GM23338 (cell line): ENCODE results near the gene LGALS1. TPM values are rescaled to one million over a fixed set of nuclear protein-coding genes. Genes with fewer than 3 reads are reported as not detected.
A peak's percentile ranks its signal among the peaks of the same experiment; 100 is the strongest.

Experiments
- ATAC-seq: fragments of 200-7000 bp; cut with Tn5 transposase; 3 replicates; pipeline ENCODE4 v1.9.1; 2020
- DNase-seq: peaks from one replicate; pipeline ENCODE4 v3.0.0-alpha.2; 2015; ENCODE audit warnings: low spot score
- H2AFZ ChIP-seq: fragments of 200-600 bp; sonication (generic); 2 replicates; pipeline ENCODE4 v1.8.0; 2016; ENCODE audit warnings: antibody characterized with exemption, mild to moderate bottlenecking, moderate library complexity
- H3F3A ChIP-seq: fragments of 200-600 bp; sonication (generic); replicated peaks from 2 replicates; pipeline ENCODE4 v1.8.0; 2017; ENCODE audit warnings: antibody characterized with exemption, mixed run types, low read depth
- H3K27ac ChIP-seq: fragments of 200-600 bp; sonication (generic); 2 replicates; pipeline ENCODE4 v1.6.1; 2016; ENCODE audit warnings: low read depth
- H3K27me3 ChIP-seq: fragments of 200-600 bp; sonication (generic); 2 replicates; pipeline ENCODE4 v1.8.0; 2016; ENCODE audit warnings: mild to moderate bottlenecking, mixed run types, moderate library complexity; ENCODE audit not compliant: insufficient read depth
- H3K36me3 ChIP-seq: fragments of 200-600 bp; sonication (generic); 2 replicates; pipeline ENCODE4 v1.8.0; 2016; ENCODE audit warnings: mild to moderate bottlenecking; ENCODE audit not compliant: insufficient read depth
- H3K4me1 ChIP-seq: fragments of 200-600 bp; sonication (generic); 2 replicates; pipeline ENCODE4 v1.8.0; 2016; ENCODE audit warnings: mild to moderate bottlenecking, moderate library complexity; ENCODE audit not compliant: insufficient read depth
- H3K4me2 ChIP-seq: fragments of 200-600 bp; sonication (generic); 2 replicates; pipeline ENCODE4 v1.7.1; 2017; ENCODE audit warnings: mixed run types
- H3K4me3 ChIP-seq: fragments of 200-600 bp; sonication (generic); 2 replicates; pipeline ENCODE4 v1.6.1; 2016; ENCODE audit warnings: mixed run types
- H3K79me2 ChIP-seq: fragments of 200-600 bp; sonication (generic); replicated peaks from 2 replicates; pipeline ENCODE4 v1.8.0; 2017; ENCODE audit warnings: mild to moderate bottlenecking; ENCODE audit not compliant: insufficient read depth
- H3K9me2 ChIP-seq: fragments of 200-600 bp; sonication (generic); 2 replicates; pipeline ENCODE4 v1.8.0; 2017; ENCODE audit not compliant: insufficient read depth
- H4K20me1 ChIP-seq: fragments of 200-600 bp; sonication (generic); replicated peaks from 2 replicates; pipeline ENCODE4 v1.8.0; 2017; ENCODE audit warnings: mild to moderate bottlenecking; ENCODE audit not compliant: insufficient read depth
- H3K27ac Mint-ChIP-seq: 2 replicates; pipeline ENCODE4 v1.8.0; 2020; ENCODE audit warnings: inconsistent platforms, mild to moderate bottlenecking, moderate library complexity, mixed read lengths
- H3K27me3 Mint-ChIP-seq: 3 replicates; pipeline ENCODE4 v1.8.0; 2022; ENCODE audit warnings: low read depth, mild to moderate bottlenecking, moderate library complexity, mixed read lengths, inconsistent platforms; ENCODE audit not compliant: insufficient read depth, poor library complexity
- H3K36me3 Mint-ChIP-seq: 3 replicates; pipeline ENCODE4 v1.8.0; 2021; ENCODE audit warnings: low read depth, mild to moderate bottlenecking, inconsistent platforms, moderate library complexity, mixed read lengths
- H3K4me1 Mint-ChIP-seq: 3 replicates; pipeline ENCODE4 v1.8.0; 2020; ENCODE audit warnings: mild to moderate bottlenecking, inconsistent platforms, mixed read lengths
- H3K4me3 Mint-ChIP-seq: 3 replicates; pipeline ENCODE4 v1.8.0; 2021; ENCODE audit warnings: moderate library complexity, mild to moderate bottlenecking, inconsistent platforms, mixed read lengths
- H3K9me3 Mint-ChIP-seq: 3 replicates; pipeline ENCODE4 v1.8.0; 2020; ENCODE audit warnings: moderate library complexity, mild to moderate bottlenecking, inconsistent platforms, mixed read lengths
- CTCF ChIP-seq, 2 experiments: fragments of 200-600 bp in 1 of 2; sonication (generic) in 1 of 2; conservative IDR thresholded peaks; 2 replicates each; pipeline versions ENCODE4 v1.5.1 to v1.6.1; 2016 to 2017; ENCODE audit warnings: antibody characterized with exemption in 2 of 2, low read depth in 2 of 2, mild to moderate bottlenecking in 2 of 2, moderate library complexity in 1 of 2
- EZH2 ChIP-seq: fragments of 200-600 bp; sonication (generic); IDR thresholded peaks from one replicate; pipeline ENCODE4 v1.8.0; 2017; ENCODE audit warnings: antibody characterized with exemption, mild to moderate bottlenecking, low read depth; ENCODE audit not compliant: unreplicated experiment
- EZH2phosphoT487 ChIP-seq: fragments of 200-600 bp; sonication (generic); IDR thresholded peaks from one replicate; pipeline ENCODE4 v1.8.1; 2018; ENCODE audit warnings: antibody characterized with exemption; ENCODE audit not compliant: unreplicated experiment
- POLR2AphosphoS5 ChIP-seq: IDR thresholded peaks from 2 replicates; pipeline ENCODE4 v1.6.1; 2016; ENCODE audit warnings: antibody characterized with exemption, low read depth
- STAT1 ChIP-seq: IDR thresholded peaks from one replicate; pipeline ENCODE4 v1.6.1; 2016; ENCODE audit warnings: antibody characterized with exemption; ENCODE audit not compliant: unreplicated experiment
- ZNF114 ChIP-seq: fragments of 250-450 bp; sonication (Bioruptor Pico); IDR thresholded peaks from 2 replicates; pipeline ENCODE4 v1.5.0; 2020; ENCODE audit warnings: mild to moderate bottlenecking, moderate library complexity
- ZNF462 ChIP-seq: fragments of 250-450 bp; sonication (Bioruptor Pico); IDR thresholded peaks from 2 replicates; pipeline ENCODE4 v1.5.0; 2020; ENCODE audit warnings: mild to moderate bottlenecking, moderate library complexity
- polyA plus RNA-seq: library from polyadenylated mRNA; unstranded; fragments of >200 nt; fragmentation: Nextera tagmentation; extraction: Ambion mirVana; gene quantifications from 2 replicates; pipeline ENCODE4 v1.2.1, GENCODE V29; 2016
- total RNA-seq: library from RNA; depleted of rRNA; stranded (reverse); fragments of >200 nt; shearing (Covaris generic); gene quantifications from 2 replicates; pipeline ENCODE4 v1.2.3, GENCODE V29; 2014
- TF ChIP-seq, protein P1 (sequence below): IDR thresholded peaks from one replicate; pipeline ENCODE4 v1.6.1; 2018; ENCODE audit warnings: antibody characterized with exemption; ENCODE audit not compliant: unreplicated experiment

The LGALS1 gene
- total and polyA plus RNA-seq, 2 experiments from 2014 or later = 31.2 to 62.5 TPM

DNA sequence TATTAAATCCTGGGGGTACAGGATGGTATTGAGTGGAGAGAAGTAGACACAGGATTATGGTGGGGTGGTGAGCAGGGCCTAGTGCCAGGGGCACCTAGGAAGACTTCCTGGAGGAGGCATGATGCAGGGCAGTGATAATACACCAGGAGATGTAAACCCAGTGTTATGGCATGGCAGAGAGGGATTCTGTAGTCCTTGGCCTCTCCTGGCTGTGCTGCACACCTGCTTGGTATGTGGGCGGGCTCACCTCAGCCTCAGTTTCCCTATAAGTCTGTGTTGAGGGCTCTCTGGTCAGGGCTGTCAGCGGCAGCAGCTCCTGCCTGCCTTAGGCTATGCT lies 14.8 kb upstream of the LGALS1 start (continued):
- TF ChIP-seq, protein P1, sequence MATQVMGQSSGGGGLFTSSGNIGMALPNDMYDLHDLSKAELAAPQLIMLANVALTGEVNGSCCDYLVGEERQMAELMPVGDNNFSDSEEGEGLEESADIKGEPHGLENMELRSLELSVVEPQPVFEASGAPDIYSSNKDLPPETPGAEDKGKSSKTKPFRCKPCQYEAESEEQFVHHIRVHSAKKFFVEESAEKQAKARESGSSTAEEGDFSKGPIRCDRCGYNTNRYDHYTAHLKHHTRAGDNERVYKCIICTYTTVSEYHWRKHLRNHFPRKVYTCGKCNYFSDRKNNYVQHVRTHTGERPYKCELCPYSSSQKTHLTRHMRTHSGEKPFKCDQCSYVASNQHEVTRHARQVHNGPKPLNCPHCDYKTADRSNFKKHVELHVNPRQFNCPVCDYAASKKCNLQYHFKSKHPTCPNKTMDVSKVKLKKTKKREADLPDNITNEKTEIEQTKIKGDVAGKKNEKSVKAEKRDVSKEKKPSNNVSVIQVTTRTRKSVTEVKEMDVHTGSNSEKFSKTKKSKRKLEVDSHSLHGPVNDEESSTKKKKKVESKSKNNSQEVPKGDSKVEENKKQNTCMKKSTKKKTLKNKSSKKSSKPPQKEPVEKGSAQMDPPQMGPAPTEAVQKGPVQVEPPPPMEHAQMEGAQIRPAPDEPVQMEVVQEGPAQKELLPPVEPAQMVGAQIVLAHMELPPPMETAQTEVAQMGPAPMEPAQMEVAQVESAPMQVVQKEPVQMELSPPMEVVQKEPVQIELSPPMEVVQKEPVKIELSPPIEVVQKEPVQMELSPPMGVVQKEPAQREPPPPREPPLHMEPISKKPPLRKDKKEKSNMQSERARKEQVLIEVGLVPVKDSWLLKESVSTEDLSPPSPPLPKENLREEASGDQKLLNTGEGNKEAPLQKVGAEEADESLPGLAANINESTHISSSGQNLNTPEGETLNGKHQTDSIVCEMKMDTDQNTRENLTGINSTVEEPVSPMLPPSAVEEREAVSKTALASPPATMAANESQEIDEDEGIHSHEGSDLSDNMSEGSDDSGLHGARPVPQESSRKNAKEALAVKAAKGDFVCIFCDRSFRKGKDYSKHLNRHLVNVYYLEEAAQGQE = no peak
- no peak for TF ChIP-seq POLR2AphosphoS5
- TF ChIP-seq STAT1 = no peak

DNA sequence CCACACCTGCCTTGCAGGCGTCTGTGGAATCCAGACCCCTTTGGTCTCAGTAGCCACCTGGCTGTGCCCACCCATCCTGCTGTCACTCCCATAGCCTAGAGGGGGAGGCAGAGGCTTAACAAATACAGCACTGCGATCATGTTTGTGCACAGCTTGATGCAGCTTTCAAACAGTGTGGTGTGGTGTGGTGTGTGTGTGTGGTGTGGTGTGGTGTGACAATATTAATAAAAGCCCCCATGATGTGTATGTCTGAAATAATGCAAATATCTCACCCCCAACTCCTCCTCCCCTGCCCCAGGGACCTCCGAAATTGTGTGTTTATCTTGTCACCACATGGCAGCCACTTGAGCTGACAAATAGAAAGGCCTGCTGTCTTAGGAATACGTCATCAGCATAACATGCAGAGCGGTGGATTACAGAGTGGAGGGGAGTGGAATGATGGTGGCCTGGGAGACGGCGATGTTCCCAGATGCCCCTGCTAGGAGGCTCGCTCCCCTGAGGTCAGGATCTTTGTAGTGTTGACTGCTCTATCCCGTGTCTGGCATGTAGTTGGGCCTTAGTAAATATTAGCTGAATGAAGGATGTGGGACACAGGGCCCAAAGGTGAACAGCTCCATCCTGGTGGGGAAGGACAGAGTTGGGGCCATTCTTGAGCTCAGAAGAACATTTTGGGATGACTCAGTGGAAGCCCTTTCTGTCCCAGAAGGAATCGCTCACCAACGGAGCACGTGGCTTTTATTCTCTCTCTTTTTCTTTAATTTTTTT lies 14.1 kb upstream of the LGALS1 start:
- Histone ChIP-seq H3K4me3 (no peak overlapping the region), H4K20me1 (peaks cover 30% of the 10 kb centered on the region), H3K9me2 (no peaks in the 10 kb centered on the region), H3K4me1 (peaks cover 5% of the 10 kb centered on the region; the same call in 1 of the 2 replicates), H3K36me3 (no peaks in the 10 kb centered on the region), H3K4me2 (no peak overlapping the region), H3F3A (peaks cover 15% of the 10 kb centered on the region; the same call in 1 of the 2 replicates), H3K27me3 (no peaks in the 10 kb centered on the region), H2AFZ (no peak overlapping the region), H3K79me2 (peaks cover 59% of the 10 kb centered on the region), H3K27ac (no peak overlapping the region)
- DNase-seq = peak; percentile 28
- Mint-ChIP-seq H3K4me3 (peak overlapping the region; percentile 89; the same call in 2 of the 3 replicates), H3K9me3 (no peaks in the 10 kb centered on the region; the same call in 2 of the 3 replicates), H3K27me3 (peaks cover 15% of the 10 kb centered on the region), H3K27ac (no peak overlapping the region), H3K4me1 (peaks cover 25% of the 10 kb centered on the region), H3K36me3 (peaks cover 13% of the 10 kb centered on the region)
- no peak for ATAC-seq
- TF ChIP-seq CTCF (conservative IDR thresholded peaks at IDR 0.05; ENCODE audit: low read depth in 2 of 2) (peak; percentile 43 to 58), EZH2phosphoT487 (no peak), EZH2 (no peak), ZNF114 (CRISPR knock-in tag) (no peak), ZNF462 (no peak)
- TF ChIP-seq, protein P1 = no peak
